Bronchial epithelial cell (primary cell): ENCODE data around the gene ANK3. TPM values are rescaled to one million over a fixed set of nuclear protein-coding genes. Genes with fewer than 3 reads are reported as not detected.
A peak's percentile ranks its signal among the peaks of the same experiment; 100 is the strongest.

Experiments
- DNase-seq: peaks from one replicate; pipeline ENCODE4 v3.0.0-alpha.2; 2010; ENCODE audit warnings: low read depth
- FAIRE-seq: peaks from 2 replicates; lab custom pipeline; 2011; peaks lifted over from hg19 to GRCh38; lab: Jason Lieb, UNC
- H3K27me3 ChIP-seq: 2 replicates; pipeline ENCODE4 v1.5.1; 2011; ENCODE audit warnings: low read length; ENCODE audit not compliant: control insufficient read depth, insufficient read depth
- H3K36me3 ChIP-seq: 2 replicates; pipeline ENCODE4 v1.5.1; 2011; ENCODE audit warnings: low read length; ENCODE audit not compliant: control insufficient read depth, insufficient read depth
- H3K4me3 ChIP-seq: 2 replicates; pipeline ENCODE4 v1.5.1; 2011; ENCODE audit warnings: mild to moderate bottlenecking, low read depth, low read length, control low read depth
- total RNA-seq: library from RNA; depleted of rRNA; stranded (reverse); fragments of >200 nt; gene quantifications from 2 replicates; pipeline ENCODE4 v1.2.1, GENCODE V29; 2014
- TF ChIP-seq, protein P1 (sequence below): IDR thresholded peaks from 2 replicates; pipeline ENCODE4 v1.5.1; 2011; ENCODE audit warnings: mild to moderate bottlenecking, moderate library complexity, low read length, control low read depth, inconsistent platforms; ENCODE audit not compliant: insufficient read depth, severe bottlenecking

ANK3 gene
- total RNA-seq, 1 donor from 2014 or later: 7.9 TPM

- TF ChIP-seq, protein P1, sequence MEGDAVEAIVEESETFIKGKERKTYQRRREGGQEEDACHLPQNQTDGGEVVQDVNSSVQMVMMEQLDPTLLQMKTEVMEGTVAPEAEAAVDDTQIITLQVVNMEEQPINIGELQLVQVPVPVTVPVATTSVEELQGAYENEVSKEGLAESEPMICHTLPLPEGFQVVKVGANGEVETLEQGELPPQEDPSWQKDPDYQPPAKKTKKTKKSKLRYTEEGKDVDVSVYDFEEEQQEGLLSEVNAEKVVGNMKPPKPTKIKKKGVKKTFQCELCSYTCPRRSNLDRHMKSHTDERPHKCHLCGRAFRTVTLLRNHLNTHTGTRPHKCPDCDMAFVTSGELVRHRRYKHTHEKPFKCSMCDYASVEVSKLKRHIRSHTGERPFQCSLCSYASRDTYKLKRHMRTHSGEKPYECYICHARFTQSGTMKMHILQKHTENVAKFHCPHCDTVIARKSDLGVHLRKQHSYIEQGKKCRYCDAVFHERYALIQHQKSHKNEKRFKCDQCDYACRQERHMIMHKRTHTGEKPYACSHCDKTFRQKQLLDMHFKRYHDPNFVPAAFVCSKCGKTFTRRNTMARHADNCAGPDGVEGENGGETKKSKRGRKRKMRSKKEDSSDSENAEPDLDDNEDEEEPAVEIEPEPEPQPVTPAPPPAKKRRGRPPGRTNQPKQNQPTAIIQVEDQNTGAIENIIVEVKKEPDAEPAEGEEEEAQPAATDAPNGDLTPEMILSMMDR: no peak
- Histone ChIP-seq H3K4me3 (no peak overlapping the region), H3K36me3 (no peaks in the 10 kb centered on the region), H3K27me3 (no peaks in the 10 kb centered on the region)
- FAIRE-seq (no peak), DNase-seq (no peak)
Measured at GRCh38 chr10:60110739-60111138, 278.9 kb downstream of the ANK3 start.

GRCh38 chr10:60107308-60107976 is 282.2 kb downstream of the ANK3 start:
- DNase-seq: no peak
- no peaks in the 10 kb centered on the region for H3K36me3 ChIP-seq
- H3K27me3 ChIP-seq: no peaks in the 10 kb centered on the region
- TF ChIP-seq, protein P1: no peak
- no peak overlapping the region for H3K4me3 ChIP-seq
- FAIRE-seq: no peak

GRCh38 chr10:60105295-60105695 is 284.4 kb downstream of the ANK3 start:
- DNase-seq: no peak
- no peak for FAIRE-seq
- Histone ChIP-seq H3K4me3 (no peak overlapping the region), H3K27me3 (no peaks in the 10 kb centered on the region), H3K36me3 (no peaks in the 10 kb centered on the region)
- TF ChIP-seq, protein P1: no peak

DNA sequence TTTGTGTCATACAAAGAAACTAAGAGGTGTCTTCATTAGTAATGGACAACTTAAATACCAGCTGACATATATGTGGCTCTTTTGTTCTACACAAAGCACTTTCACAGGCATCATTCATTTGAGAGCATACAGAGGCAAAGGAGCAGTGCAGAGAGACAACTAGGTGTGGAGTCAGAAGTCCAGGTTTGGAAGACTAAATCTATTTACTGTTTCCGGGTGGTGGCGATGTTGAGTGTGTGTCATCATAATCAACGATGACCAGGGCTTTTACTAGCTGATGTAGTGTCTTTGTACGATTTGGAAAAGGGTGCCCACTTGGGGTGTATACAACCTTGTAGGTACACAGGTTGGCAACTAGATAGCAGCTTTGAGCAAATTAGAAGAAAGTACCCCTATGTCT is 287.9 kb downstream of the ANK3 start:
- DNase-seq: no peak
- FAIRE-seq: no peak
- TF ChIP-seq, protein P1: no peak

DNA sequence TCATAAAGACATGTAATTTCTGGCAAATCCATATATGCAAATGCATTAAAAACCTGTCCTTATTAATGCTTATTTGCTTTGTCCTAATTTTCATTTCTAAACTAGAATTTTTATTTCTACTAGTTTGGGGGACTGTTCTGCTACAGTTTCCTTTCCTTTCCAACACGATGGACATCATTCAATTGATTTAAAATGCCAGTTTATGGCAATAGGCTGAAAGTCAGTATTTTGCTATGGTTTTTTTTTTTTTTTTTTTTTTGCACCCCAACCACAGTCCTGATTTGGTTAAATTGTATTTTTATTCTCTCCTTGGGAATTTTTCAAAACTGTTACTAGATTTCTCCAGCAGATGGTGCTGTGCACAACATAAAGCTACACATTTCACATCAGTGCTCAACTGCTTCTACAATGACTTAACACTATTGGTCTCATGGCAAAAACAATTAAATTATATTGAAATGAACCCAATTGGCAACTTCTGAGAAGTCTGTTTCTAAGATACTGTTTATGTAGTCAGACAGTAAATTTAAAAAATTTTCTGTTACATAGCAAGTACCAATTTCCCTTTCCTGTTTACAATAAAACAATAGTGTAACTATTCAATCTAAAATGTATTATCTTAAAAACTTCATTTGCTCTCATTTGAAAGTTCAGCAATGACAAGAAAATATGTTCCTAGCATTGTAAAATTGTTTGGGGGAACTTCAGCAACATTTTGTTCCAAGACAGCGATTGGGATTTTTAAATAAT is 289.5 kb downstream of the ANK3 start:
- FAIRE-seq (no peak), DNase-seq (peak; percentile 47)
- Histone ChIP-seq H3K27me3 (no peaks in the 10 kb centered on the region), H3K4me3 (no peak overlapping the region), H3K36me3 (no peaks in the 10 kb centered on the region)
- TF ChIP-seq, protein P1: peak; percentile 50

More for the DNA sequence above, 287.9 kb downstream of the ANK3 start:
- Histone ChIP-seq H3K27me3 (no peaks in the 10 kb centered on the region), H3K4me3 (no peak overlapping the region), H3K36me3 (no peaks in the 10 kb centered on the region)
